HL-60/S4 treated with phorbol 12-myristate 13-acetate at 8.2 ng/mL for 4 days and 3 days (cell line): ENCODE results near the gene INSIG2.

Experiments
- in situ Hi-C: fragments of 300-500 bp; cut with MboI; formaldehyde crosslinking; loops from 2 replicates; pipeline ENCODE4 v1.15.0; 2022; ENCODE audit warnings: low sequenced_read_pairs

INSIG2 gene

DNA sequence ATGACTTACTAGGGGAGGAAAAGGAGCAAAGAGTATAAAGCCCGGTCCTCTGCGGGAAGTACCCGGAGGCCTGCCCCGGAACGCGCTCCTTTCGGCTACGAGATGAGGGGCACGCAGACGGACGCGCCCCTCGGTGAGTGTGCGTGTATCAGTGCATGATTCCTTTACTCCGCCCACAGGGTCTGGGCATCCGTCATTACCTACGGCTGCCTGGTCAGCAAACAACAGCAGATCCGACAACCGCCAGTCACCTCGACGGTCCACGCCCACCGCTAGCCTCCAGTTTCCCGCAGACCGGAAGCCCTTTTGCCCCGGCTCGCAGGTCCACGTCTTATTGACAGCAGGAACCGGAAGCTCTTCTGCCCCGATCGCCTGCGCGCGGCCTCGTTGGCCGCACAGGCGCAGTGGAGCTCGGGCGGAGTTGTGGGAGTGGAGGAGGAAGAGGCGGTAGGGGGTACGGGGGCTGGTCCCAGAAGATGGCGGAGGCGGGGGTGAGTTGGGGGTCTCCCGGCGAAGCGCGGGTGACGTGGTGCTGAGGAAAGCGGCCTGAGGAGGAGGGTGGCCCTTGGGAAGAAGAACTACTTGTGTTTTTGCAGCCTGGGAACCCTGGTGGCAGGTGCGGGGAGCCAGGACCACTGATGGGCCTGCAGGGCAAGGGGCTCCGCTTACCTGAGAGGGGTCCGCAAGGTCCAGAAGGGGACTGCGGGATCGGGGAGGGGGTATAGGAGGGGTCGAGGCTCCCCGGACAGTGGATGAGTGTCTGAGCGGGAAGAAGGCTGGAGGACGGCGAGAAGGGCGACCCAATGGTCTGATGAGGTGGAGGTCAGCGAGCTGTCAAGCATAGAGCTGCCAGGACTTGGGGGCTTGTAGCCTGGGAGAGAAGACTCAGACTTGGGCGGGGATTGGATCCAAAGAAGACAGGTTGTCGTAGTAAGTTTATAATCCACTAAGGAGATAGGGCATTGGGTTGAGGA lies at the start of gene INSIG2:
INSIG2 (plus strand) TSS at position 421 of the 974 bp plus-strand sequence. CDS start 8,086 bp downstream, outside the sequence.
- in situ Hi-C loops: no loop called here

DNA sequence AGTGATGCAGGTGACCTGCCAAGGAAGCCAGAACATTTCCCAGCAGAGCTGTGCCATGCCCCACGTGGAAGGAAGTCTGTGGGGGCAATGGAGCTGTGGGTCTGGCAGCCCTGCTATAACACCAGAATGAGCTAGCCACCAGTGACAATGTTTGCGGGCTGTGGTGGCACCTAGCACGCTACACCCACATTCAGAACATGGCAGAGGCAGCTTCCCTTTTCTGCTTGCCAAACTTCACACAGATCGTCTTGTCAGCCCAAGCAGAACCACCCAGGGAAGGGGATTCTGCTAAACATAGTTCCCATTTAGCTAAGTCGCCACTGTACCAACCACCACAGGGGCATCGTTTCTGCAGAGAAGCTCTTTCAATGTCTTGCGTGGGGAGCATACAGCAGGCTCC lies 47.4 kb upstream of the INSIG2 start:
- in situ Hi-C loops: no loop called here

DNA sequence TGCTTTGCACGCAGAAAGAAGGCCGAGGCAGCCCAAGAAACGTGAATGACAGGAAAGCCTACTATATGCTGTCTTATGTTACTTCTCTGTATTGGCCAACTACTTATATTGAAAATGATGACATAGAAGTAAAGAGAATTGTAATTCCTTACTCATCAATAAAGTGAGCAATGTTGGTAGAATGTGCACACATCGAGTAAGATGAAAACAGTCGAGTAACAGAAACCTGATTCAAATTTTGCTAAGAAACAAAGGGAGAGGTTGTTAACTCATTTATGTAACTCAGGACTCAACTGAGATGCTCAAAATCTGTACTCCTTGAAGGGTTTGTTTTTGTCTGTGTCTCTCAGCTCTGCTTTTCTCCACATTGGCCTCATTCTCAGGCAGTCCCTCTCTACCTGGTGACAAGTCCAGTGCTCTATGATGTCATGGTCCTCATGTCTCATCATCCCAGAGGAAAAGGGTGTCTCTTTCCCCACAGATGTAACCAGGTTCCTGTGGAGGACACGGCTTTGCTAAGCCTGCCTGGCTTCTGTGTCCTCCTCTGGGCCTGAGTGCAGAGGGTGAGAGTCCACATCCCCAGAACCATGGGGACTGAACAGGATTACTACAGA lies 44.1 kb upstream of the INSIG2 start:
- in situ Hi-C loops: no loop called here

DNA sequence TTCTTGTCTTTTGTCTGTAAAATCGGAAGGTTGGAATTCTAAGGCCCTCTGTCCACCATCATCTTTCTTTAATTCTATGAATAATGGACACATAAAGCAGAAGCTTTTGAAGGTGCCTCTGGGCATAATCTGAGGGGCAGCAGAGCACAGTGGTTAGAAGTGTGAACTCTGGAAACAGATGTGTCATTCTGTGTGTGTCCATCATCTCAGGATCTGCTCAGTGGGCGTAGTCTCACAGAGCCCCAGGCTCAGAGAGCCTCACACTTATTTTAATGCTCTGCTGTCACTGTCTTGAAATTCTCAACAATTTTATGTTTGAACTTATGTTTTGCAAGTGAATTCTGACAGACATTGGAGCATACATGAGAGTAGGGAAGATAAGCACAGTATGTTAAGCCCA lies 43.4 kb upstream of the INSIG2 start:
- in situ Hi-C loops: no loop called here

DNA sequence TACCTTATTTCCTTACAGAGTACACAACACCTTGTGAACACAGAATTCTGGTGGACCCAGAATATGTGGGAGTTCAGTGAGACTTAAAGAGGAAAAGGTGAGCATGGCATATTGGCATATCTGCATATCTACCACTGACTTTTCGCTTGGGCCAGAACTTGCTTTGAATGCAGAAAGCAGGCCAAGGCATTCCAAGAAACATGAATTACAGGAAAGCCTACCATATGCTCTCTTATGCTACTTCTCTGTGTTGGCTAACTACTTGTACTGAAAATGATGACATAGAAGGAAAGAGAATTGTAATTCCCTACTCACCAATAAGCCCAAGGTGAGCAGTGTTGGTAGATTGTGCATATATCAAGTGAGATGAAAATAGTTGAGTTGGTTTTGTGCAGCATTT lies 43.0 kb upstream of the INSIG2 start:
- in situ Hi-C loops: no loop called here

DNA sequence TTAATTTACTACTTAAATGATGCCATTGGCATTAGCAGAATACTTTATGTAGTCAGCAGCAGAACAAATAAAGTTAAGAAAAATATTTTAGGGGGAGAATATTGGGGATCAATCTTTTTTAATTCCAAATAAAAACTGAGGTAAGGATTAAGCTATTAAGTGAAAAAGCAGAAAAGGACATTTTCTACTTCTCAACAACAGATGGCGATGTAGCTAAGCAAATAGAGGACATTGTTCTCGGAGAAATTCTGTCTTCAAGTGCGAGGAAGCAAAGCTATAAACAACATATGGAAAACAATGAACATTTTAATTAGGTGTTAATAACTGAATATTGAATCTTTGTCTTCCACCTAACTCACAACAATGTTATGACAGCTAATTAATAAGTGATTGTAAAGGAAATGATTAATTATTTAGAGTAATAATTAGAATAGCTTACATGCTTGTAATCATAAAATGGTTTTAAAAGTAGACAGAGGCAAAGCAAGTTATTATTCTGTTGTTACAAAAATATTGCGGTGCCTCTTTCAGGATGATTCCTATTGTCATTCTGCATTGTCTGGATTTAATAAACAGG lies 41.5 kb upstream of the INSIG2 start:
- in situ Hi-C loops: no loop called here

DNA sequence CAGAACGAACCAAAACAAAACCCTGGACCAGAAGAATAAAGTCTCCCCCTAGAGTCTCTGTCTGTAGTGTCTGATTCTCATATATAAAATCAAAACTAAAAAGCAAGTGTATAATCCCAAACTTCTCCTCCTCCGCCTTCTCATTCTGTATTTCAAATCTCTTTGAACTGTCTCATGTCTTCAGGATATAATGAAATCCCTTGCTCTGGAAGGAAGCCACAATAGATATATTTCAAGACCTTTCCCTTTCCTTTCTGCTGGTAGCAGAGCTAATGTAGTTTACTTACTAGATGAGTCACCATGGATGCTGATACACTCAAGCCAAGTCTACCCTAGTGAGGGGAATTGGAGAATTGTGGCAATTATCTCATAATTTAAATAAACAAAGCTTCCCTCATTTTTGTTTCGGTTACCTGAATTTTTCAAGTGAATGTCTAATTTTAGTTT lies 40.9 kb upstream of the INSIG2 start:
- in situ Hi-C loops: no loop called here

DNA sequence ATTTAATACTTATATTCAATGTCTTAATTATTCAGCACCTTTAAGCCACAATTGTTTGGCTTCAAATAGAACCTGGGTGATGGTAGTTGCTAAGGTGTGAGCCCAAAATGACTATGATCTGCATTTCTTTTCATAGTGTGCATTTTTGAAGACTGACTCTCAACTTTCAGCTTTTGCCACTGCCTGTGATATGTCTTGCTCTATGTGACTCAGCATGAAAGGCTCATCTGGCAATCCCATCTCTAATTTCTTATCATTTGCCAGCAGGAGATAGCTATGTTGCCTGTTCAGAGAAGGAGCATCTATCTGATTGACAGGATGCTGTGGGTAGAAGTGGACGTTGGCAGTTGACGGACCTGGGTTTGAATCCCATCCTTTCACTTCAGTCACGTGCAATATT lies 39.9 kb upstream of the INSIG2 start:
- in situ Hi-C loops: no loop called here

DNA sequence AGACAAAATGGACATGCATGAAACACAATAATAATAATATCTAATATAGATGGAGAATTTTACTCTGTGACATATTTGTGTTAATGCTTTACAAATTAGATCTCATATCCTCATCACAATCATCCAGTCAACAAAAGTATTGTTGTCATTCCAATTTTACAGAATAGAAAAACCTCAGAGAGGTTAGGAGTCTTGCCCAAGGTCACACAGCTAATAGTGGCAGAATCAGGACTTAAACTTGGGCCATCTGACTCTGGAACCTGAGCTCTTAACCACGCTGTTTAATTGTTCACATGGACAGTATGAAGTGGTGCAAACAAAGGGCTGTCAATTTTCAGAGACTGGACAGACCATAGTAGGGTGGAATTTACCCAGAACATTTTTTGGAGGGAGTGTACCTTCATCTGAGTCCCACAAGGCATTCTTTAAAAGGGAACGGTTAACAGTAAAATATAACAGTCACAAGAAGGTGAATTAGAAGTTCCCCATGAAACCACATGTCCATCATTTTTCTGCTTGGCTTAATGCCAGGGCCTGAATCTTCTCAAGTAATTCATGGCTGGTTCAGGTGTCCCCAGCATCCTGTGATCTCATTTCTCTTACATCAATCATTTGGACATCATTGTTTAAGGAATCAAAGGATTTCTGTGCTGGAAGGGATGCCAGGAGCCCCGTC lies 39.0 kb upstream of the INSIG2 start:
- in situ Hi-C loops: no loop called here

DNA sequence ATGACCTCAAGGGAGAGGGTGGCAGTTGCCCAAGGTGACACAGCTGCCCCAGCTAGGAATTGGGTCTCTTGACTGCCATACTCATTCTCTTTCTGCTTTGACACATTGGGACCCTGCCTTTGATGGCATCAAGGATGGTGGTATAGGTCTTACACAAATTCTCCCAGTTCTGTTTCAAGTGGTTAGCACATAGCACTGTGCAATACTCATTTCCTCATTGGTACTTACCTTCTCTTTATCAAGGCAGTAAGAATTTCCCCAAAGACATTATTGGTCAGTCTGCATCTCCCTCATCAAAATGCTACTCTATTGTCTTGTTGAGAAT lies 38.5 kb upstream of the INSIG2 start:
- in situ Hi-C loops: no loop called here

DNA sequence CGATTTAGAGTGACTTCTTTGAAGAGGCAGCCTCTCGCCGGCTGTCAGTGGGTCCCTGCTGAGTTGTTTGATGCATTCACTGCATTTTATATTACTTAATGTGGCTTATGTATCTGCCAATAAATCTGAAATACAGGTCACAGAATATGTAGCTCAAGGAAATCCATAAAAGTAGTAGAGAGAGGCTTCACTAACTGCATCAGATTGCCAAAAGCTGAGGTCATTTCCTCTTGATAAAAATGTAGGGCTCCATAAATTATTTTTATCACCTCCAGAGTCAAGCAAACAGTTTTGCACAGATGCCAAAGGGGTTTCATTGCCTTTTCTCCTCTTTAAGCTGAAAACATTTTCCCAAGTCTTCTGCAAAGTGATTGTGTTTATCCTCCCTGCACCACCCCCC lies 37.9 kb upstream of the INSIG2 start:
- in situ Hi-C loops: no loop called here

DNA sequence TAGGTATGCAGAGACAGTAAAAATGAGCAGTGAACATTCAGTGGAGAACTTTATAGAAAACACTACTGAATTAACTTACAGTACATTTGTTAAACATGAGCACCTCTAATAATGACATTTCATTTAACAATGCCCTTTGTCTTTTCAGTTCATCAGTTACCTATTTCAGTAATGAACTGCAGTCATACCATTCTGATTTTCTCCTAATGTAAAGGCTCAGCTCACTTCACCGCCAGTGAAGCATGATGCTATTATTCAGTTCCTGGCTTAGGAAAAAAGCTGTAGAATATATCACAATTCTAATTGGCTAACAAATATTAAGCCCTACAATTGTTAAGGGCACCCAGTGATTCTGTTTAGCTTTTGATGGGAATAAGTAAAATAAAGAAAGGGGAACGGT lies 37.3 kb upstream of the INSIG2 start:
- in situ Hi-C loops: no loop called here

DNA sequence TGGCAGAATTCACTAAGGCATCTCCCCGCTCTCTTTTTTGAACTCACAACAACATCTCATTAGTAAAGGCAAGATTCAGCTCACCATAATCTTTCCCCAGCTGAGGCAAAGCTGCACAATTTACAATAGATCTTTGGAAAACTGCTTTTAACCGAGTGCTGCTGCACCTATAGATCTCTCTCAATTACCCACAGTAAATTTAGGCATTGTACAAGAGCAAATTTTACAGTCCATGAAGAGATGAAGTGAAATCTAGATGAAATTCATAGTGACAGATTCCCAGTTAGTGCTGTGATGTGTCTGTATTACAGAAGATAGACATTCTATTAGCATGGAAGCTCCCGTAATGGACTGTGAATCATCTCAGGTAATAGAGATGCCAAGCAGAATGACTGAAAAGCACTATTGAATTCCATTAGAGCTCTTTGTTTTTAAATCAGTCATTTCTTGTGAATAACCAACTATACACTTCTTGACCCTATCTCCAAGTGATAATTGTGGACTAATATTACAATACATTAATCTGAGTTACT lies 36.4 kb upstream of the INSIG2 start:
- in situ Hi-C loops: no loop called here

DNA sequence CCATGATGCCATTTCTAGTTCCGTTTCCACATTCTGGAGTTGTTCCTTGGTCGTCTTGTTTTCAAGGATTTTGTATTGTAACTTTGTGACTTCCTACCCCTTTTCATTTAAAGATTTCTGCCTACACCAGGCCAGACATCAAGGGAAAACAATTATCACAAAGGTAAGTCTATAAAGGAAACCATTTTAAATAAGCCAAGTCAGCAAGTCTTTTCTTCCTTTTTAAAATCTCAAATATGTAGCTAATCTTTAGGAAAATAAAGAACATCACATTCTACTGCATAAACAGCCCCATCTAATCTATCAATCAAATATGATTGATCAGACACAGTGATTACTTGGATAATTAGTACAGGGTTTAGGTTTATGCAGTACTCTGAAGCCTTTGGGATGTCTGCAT lies 35.8 kb upstream of the INSIG2 start:
- in situ Hi-C loops: no loop called here

DNA sequence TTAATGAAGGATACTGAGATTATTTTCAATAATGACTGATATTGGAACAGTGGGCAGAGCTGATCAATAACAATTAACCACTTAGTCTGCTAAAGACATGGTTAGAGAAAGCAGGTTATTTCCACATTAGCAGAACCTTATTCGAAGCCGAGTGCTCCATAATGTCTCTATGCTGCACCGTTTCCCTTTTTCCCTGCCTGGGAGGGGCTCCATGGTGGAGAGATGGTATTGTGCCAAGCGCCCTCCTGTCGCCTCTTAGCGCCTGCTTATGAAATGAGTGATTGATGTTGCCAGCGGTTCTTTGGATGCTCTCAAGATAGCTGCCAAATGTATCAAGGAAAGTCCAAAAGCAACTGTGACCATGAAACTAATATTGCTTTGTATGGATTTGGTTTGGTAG lies 34.6 kb upstream of the INSIG2 start:
- in situ Hi-C loops: no loop called here

DNA sequence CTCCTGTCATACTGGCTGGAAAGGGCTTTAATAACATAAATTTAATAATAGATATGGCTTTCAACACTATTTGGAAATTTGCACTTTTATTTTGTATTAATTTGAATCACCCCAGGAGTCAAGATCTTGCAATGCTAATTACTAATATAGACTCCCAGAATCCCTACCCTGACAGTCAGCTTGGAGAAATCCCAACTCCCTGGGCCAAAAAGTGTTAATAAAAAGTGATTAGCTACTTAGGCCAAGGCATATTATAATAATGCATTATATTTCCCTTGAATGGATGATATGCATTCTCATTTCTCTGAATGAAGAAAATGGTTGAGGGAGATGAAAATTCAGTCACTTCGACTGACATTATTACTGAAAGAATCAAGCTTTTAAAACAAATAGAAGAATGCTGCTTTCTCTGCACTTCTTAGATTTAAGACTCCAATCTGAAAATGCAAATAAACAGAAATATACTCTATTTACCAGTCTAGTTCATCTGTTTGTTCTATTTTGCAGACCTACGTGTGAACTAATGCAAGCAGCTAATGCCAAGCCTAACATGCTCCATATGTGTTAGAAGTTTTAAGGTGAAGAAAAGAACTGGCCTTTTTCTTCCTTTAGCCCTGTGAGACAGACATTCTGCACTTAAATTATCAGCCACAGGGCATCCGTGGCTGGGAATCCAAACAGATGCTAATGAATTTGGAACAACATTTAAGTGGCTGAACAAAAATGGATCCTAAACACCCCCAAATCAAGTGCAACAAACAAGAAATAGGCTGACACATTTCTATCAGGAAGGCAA lies 33.9 kb upstream of the INSIG2 start:
- in situ Hi-C loops: no loop called here

DNA sequence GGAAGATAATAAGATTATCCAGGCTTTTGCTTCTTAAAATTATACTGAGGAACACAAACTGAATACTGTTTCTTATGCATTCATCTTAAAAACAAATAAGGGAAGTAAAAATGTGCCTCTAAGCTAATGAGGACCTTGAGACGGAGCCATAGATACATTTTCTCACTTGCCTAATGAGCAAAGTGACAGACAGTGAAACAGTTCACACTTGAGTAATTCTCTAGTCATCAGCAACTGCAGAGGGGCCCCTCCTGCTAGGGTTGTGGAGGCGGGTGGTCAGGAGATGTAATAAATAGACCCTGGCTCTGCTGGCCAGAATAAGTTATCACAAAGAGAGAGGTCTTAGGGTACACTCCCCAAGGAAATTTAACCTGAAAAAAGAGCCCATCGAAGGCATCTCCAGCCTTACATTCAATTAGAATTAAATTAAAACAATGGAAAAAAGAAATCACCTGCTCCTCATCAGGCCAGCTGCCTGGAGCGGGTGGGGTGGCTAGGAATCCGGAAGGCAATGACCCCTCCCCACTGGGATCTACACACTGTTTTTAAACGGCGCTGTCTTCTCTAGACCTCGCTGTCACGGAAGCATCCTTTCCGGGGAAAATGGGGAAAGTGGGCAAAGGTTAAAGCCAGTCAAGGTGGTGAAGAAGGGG lies 32.6 kb upstream of the INSIG2 start:
- in situ Hi-C loops: no loop called here

DNA sequence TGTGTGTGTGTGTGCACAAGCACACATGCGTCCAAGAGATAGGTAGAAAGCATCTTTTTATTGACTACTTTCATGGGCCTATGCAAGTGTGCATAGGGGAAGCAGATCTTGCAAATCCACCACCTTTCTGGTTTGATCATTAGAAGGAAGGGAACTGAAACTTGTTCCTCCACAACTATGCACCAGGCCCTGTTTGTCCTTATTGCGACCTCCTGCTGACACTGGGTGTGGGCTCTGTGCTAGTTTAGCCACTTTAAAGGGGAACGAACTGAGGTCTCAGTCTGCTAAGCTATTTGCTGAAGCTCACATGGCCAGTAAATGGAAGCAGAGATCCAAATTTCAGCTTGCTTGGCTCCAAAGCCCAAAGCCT lies 32.1 kb upstream of the INSIG2 start:
- in situ Hi-C loops: no loop called here

DNA sequence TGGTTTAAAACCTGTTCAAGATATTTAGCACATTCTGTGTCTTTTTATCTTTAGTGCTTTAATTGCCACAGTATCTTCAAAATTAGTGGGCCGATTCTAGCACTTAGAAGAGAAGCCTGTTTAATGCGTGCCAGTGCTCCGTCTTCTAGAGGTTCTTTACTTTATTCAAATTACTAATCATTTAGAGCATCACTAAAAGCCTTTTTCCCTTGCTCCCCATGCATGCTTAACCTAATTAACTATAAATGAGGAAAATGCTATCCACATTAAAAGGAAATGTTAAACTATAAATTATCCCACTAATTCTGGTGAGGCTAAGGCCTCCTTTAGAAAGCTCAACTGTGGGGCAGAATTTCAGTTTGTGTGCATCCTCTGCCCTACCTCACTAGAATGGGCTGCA lies 31.5 kb upstream of the INSIG2 start:
- in situ Hi-C loops: no loop called here

DNA sequence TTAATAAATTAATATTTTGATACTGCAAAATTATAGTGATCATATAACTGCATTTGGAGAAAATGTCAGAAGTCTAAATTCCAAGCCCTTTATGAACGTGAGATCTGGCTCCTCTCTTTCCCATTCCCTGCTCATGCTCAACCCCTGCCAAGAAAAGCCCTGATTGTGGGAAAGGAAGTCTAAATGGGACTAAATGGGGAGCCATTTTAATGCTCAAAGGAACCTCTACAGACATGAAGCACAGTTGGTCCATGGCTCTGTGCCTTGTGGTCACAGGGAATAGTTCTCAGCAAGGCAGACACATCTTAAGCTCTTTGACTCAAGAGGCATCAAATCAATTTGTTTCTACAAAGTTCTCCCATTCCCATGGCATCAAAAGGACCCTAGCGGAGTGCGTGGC lies 29.3 kb upstream of the INSIG2 start:
- in situ Hi-C loops: no loop called here
